HG03571 (cell line): ENCODE measurements around the gene TRDMT1.

ENCODE experiments used
- ATAC-seq: cut with Tn5 transposase; IDR thresholded peaks from one replicate; pipeline ENCODE4 v1.9.1; 2021; ENCODE audit not compliant: unreplicated experiment

The TRDMT1 gene

GRCh38 chr10:17179002-17179401 is 22.5 kb downstream of the TRDMT1 start:
- no peak for ATAC-seq

- ATAC-seq: no peak
Observed at GRCh38 chr10:17178006-17178405, 23.5 kb downstream of the TRDMT1 start.

- no peak for ATAC-seq
Observed at GRCh38 chr10:17177014-17177413, 24.5 kb downstream of the TRDMT1 start.

DNA sequence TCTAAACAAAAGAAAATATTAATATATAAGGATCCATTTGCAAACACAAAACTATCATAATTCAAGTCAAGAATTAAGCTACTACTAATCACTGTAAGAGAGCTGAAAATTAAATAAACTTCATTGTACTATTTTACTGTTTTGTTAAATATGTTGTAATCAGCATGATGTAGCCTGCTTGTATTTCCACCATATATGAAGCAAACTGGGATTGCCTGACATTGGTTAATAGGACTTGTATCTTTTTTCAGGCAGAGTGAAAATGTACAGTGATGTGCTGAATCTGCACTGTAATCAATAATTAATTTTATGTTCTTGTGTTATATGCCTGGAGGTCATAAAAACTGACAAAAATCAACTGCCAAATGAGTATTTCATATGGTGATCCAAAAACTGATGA is 25.4 kb downstream of the TRDMT1 start:
- no peak for ATAC-seq

- no peak for ATAC-seq
Observed at GRCh38 chr10:17175551-17175950, 25.9 kb downstream of the TRDMT1 start.

- no peak for ATAC-seq
Observed at GRCh38 chr10:17174626-17175025, 26.8 kb downstream of the TRDMT1 start.

- ATAC-seq: no peak
Observed at GRCh38 chr10:17171141-17171641, 30.3 kb downstream of the TRDMT1 start.

GRCh38 chr10:17169803-17170202 is 31.7 kb downstream of the TRDMT1 start:
- no peak for ATAC-seq

DNA sequence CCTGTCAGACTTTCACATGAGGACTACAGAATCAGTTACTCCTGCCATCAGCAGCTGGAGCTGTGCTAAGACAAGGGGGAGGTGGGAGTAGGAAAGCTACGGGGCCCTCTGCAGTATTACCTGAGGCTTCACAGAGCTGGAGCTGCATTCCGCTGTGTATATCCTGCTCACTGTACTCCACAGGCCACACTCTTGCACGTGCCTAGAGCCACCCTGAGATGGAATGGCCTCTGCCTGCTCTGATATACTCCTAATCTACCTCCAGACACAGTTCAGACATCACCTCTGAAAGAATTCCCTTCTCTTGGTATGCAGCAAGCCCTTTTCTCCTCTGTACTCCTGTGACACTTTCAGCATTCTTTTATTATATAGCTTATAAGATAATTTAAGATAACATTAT is 34.8 kb downstream of the TRDMT1 start:
- ATAC-seq: no peak

- no peak for ATAC-seq
Observed at GRCh38 chr10:17162828-17163227, 38.6 kb downstream of the TRDMT1 start.

GRCh38 chr10:17161775-17162174 is 39.7 kb downstream of the TRDMT1 start:
- ATAC-seq: no peak

DNA sequence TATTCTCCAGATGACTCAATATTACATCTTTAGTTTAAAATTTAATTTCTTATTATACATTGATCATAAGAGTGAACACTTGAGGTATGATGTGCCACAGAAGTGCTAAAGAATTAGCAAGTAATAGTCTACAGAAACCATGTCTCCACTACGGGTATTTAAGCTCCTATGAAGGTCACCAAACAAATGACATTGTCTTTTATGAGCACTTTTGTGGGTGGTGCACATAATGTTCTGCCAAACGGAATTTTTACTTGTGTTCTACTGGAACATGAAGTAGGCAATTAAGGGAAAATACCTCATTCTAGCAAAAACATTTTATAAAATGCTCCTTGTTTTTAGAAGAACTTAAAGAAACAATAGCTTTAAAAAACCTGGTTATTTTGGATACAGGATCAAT is 44.4 kb downstream of the TRDMT1 start:
- no peak for ATAC-seq

DNA sequence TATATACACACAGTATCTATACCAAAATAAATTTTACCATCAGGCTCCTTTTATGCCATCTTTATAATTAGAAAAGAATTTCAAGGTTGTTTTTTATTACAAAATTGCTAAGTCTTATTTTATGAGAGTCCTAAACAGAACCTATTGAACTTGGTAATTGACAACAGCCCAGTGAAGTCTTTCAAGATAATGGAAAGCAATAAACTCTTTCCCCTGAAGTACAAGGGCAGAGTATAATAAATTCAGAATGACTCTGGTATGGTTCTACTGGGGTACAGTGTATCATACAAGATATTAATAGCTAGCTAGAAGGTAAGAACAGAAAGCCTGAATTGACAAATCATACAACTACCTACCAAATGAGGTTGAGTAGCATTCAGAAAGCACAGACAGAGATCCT is 45.6 kb downstream of the TRDMT1 start:
- ATAC-seq: no peak

GRCh38 chr10:17154116-17154515 is 47.4 kb downstream of the TRDMT1 start:
- ATAC-seq: no peak

DNA sequence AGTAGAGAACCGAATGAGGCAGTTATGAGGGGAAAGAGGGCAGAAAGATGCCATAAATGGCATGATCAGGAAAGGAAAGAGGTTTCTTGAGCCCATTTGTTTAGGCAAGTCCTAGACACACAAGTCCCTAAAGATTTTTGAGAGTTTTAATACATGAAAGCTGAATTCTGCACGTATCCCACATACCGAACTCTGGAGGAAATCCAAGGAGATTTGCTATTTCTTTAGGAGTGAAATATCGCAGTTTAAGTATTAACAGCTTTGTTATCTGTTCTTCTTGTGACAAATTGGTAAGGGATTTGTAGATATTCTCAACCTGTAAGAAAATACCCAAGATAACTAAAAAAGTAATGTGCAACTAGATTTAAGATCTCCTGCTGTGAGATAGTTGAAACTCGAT is 48.2 kb downstream of the TRDMT1 start:
- ATAC-seq: no peak

DNA sequence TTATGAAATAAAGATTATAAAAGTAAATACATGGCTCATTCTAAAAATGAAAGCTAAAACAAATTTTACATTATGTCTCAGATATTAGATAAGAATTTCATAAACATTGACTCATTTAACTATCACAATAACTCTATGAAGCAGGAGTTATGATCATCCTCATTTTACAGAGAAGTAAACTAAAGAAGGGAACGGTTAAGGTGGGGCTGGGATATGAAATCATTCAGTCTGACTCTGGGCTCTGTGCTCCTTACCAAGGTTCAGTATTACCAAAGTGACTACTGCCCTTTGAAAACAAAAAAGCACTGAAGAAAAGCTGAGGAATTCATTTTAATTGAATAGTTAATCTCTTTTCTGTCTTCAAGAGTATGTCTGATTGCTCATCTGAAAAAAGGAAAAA is 49.8 kb downstream of the TRDMT1 start:
- no peak for ATAC-seq

GRCh38 chr10:17147884-17148489 is 53.5 kb downstream of the TRDMT1 start:
- no peak for ATAC-seq

DNA sequence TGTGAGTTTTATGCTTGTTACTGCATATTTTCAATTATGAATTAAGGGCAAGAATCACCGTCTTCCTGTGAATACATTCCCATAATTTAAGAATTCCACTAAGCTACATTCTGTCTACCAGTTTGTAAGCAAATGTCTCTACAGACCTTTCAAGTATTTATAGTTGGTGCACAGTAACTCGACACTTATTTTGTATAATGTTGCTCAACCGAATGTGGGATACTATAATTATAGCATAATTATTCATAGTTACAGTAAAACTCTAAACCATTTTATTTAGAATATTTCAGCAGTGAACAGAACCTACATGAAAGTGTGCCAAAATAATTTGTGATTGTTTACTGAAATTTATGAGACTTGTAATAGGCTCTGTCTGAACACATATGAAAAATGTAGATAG is 54.6 kb downstream of the TRDMT1 start:
- no peak for ATAC-seq

GRCh38 chr10:17145239-17145638 is 56.2 kb downstream of the TRDMT1 start:
- ATAC-seq: no peak

- ATAC-seq: no peak
Observed at GRCh38 chr10:17144757-17145156, 56.7 kb downstream of the TRDMT1 start.

DNA sequence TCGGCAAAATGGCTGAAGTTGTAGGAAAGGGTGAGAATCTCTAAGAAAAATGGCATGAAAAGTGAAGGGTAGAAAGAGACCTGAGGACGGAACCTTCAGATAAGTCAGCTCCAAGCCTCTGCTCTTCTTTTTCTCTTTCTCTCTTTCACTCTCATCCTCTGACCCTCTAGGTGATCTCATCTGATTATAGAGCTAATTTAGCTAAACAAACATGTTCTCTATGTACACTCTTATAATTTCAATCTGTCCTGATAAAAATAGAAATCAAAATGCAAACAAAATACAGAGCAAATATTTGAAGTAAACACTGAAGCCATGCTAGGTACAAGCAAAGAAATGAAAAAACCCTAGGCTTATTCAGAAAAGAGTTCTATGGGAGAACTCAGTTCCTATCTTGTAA is 57.4 kb downstream of the TRDMT1 start:
- ATAC-seq: no peak

- no peak for ATAC-seq
Observed at GRCh38 chr10:17143055-17143690, 58.3 kb downstream of the TRDMT1 start.
